Endothelial cell (in vitro differentiated cells): ENCODE results near the gene PTPRK. TPM values are rescaled to one million over a fixed set of nuclear protein-coding genes. Genes with fewer than 3 reads are reported as not detected.

Source experiments
- DNase-seq: peaks from one replicate; pipeline ENCODE4 v3.0.0; 2021; ENCODE audit warnings: low spot score
- H3K27ac Mint-ChIP-seq: one replicate; pipeline ENCODE4 v1.8.0; 2021; ENCODE audit warnings: mixed read lengths, inconsistent platforms; ENCODE audit not compliant: unreplicated experiment
- H3K27me3 Mint-ChIP-seq: one replicate; pipeline ENCODE4 v1.8.0; 2021; ENCODE audit warnings: mild to moderate bottlenecking, moderate library complexity, mixed read lengths, inconsistent platforms; ENCODE audit not compliant: unreplicated experiment
- H3K36me3 Mint-ChIP-seq: one replicate; pipeline ENCODE4 v1.8.0; 2021; ENCODE audit warnings: mild to moderate bottlenecking, low read depth, mixed read lengths, inconsistent platforms; ENCODE audit not compliant: unreplicated experiment
- H3K4me1 Mint-ChIP-seq: one replicate; pipeline ENCODE4 v1.8.0; 2021; ENCODE audit warnings: mild to moderate bottlenecking, mixed read lengths, inconsistent platforms; ENCODE audit not compliant: unreplicated experiment
- H3K4me3 Mint-ChIP-seq: one replicate; pipeline ENCODE4 v1.8.0; 2021; ENCODE audit warnings: mild to moderate bottlenecking, mixed read lengths, inconsistent platforms; ENCODE audit not compliant: unreplicated experiment
- H3K9me3 Mint-ChIP-seq: one replicate; pipeline ENCODE4 v1.8.0; 2021; ENCODE audit warnings: mixed read lengths, inconsistent platforms; ENCODE audit not compliant: unreplicated experiment
- CTCF ChIP-seq: fragments of 200-600 bp; sonication (generic); IDR thresholded peaks from one replicate; pipeline ENCODE4 v1.5.0; 2021; ENCODE audit warnings: antibody characterized with exemption; ENCODE audit not compliant: unreplicated experiment
- total RNA-seq: library from RNA; stranded (reverse); fragmentation: NEBNext Ultra II Directional; extraction: Animal tissue kit (Norgen Biotek cat#: 25700); gene quantifications from one replicate; pipeline ENCODE4 v1.2.1, GENCODE V29; 2021; ENCODE audit not compliant: unreplicated experiment

Gene PTPRK
- total RNA-seq, 1 donor from 2014 or later, result 47.3 TPM

- H3K27me3 Mint-ChIP-seq, result peaks cover 5% of the 10 kb centered on the region
- TF ChIP-seq CTCF, result no peak
- no peak overlapping the region for H3K4me3 Mint-ChIP-seq
- no peak for DNase-seq
- peaks cover 4% of the 10 kb centered on the region for H3K36me3 Mint-ChIP-seq
- H3K9me3 Mint-ChIP-seq, result no peaks in the 10 kb centered on the region
- no peak overlapping the region for H3K27ac Mint-ChIP-seq
- H3K4me1 Mint-ChIP-seq, result peaks cover 5% of the 10 kb centered on the region
Observed at GRCh38 chr6:128525406-128525805, 5.0 kb upstream of the PTPRK start.

- H3K9me3 Mint-ChIP-seq, result no peaks in the 10 kb centered on the region
Observed at GRCh38 chr6:128521282-128521632, 858 bp upstream of the PTPRK start.

GRCh38 chr6:128519931-128520435 is 416 bp downstream of the PTPRK start:
- peak overlapping the region; percentile 98 for H3K4me3 Mint-ChIP-seq
- no peak for TF ChIP-seq CTCF
- peaks cover 4% of the 10 kb centered on the region for H3K36me3 Mint-ChIP-seq
- H3K27ac Mint-ChIP-seq, result peak overlapping the region; percentile 92
- peaks cover 17% of the 10 kb centered on the region for H3K27me3 Mint-ChIP-seq
- H3K9me3 Mint-ChIP-seq, result no peaks in the 10 kb centered on the region
- DNase-seq, result no peak
- peaks cover 33% of the 10 kb centered on the region for H3K4me1 Mint-ChIP-seq

More at GRCh38 chr6:128521282-128521632, 858 bp upstream of the PTPRK start:
- no peak for DNase-seq
- H3K4me1 Mint-ChIP-seq, result peaks cover 22% of the 10 kb centered on the region
- peak overlapping the region; percentile 96 for H3K27ac Mint-ChIP-seq
- no peak for TF ChIP-seq CTCF
- peak overlapping the region; percentile 96 for H3K4me3 Mint-ChIP-seq
- H3K27me3 Mint-ChIP-seq, result peaks cover 17% of the 10 kb centered on the region
- peaks cover 4% of the 10 kb centered on the region for H3K36me3 Mint-ChIP-seq

- TF ChIP-seq CTCF, result no peak
- Mint-ChIP-seq H3K27me3 (peaks cover 17% of the 10 kb centered on the region), H3K4me3 (peak overlapping the region; percentile 98), H3K9me3 (no peaks in the 10 kb centered on the region), H3K27ac (peak overlapping the region; percentile 92), H3K36me3 (peaks cover 4% of the 10 kb centered on the region), H3K4me1 (peaks cover 33% of the 10 kb centered on the region)
- DNase-seq, result peak; percentile 44
Observed at GRCh38 chr6:128519132-128519930, 1.1 kb downstream of the PTPRK start.
